ENCODE measurements around the gene MYOG.

Gene MYOG

DNA sequence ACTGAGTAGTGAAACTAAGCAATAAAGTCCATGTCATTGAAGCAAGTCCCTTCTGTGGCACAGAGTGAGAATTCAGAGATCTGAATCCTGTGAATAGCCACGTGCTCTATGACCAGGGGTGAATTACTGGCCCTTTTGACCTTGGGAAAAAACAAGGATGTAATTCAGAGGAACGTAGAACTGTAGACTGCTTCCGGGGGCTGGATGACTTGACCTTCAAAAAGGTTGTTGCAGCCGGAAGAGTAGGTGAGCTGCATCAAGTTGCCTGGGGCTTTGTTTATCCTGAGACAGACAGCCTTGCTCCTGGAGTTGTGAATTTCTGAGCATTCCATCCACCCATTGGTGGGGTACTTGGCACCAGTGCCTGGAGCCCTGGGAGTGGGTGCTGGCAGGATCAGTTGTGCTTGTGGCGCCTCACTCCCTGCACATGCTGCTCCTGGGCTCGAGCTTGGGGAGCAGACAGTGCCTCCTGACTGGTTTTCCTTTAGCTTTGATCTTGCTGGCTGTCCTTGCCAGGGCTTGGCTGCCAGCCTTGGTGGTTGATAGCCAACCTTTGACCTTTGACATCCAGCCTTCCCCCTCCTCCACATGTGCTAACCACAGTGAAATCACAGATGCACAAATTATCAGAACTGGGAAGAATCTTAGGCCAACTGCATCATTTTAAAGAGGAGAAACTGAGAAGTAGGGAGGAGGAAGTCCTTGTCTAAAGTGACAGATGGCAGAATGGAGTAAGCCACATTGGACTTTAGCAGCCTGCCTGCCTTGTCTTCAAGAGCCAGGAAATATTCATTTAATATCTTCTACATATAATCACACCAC lies 16.2 kb upstream of the MYOG start:
- ATAC-seq (no peak), DNase-seq (no peak)
- no peak overlapping the region for H3K27ac Mint-ChIP-seq
- no peak overlapping the region for H3K4me3 Mint-ChIP-seq
- no peaks in the 10 kb centered on the region for H3K36me3 Mint-ChIP-seq (ENCODE audit: low read depth)
- H3K27me3 Mint-ChIP-seq = peaks cover 16% of the 10 kb centered on the region
- no peaks in the 10 kb centered on the region for H3K4me1 Mint-ChIP-seq
- H3K9me3 Mint-ChIP-seq = peaks cover 6% of the 10 kb centered on the region

GRCh38 chr1:203100516-203100869 lies 14.7 kb upstream of the MYOG start:
- H3K36me3 Mint-ChIP-seq (ENCODE audit: low read depth) = no peaks in the 10 kb centered on the region
- no peak overlapping the region for H3K4me3 Mint-ChIP-seq
- H3K27me3 Mint-ChIP-seq = peaks cover 13% of the 10 kb centered on the region
- peaks cover 13% of the 10 kb centered on the region for H3K9me3 Mint-ChIP-seq
- no peaks in the 10 kb centered on the region for H3K4me1 Mint-ChIP-seq
- H3K27ac Mint-ChIP-seq = no peak overlapping the region
- DNase-seq (no peak), ATAC-seq (no peak)

GRCh38 chr1:203099805-203100515 lies 14.1 kb upstream of the MYOG start:
- Mint-ChIP-seq H3K4me1 (no peaks in the 10 kb centered on the region), H3K27me3 (peaks cover 8% of the 10 kb centered on the region), H3K27ac (no peak overlapping the region), H3K9me3 (peaks cover 13% of the 10 kb centered on the region), H3K36me3 (ENCODE audit: low read depth) (no peaks in the 10 kb centered on the region), H3K4me3 (no peak overlapping the region)
- DNase-seq = no peak
- ATAC-seq = no peak

DNA sequence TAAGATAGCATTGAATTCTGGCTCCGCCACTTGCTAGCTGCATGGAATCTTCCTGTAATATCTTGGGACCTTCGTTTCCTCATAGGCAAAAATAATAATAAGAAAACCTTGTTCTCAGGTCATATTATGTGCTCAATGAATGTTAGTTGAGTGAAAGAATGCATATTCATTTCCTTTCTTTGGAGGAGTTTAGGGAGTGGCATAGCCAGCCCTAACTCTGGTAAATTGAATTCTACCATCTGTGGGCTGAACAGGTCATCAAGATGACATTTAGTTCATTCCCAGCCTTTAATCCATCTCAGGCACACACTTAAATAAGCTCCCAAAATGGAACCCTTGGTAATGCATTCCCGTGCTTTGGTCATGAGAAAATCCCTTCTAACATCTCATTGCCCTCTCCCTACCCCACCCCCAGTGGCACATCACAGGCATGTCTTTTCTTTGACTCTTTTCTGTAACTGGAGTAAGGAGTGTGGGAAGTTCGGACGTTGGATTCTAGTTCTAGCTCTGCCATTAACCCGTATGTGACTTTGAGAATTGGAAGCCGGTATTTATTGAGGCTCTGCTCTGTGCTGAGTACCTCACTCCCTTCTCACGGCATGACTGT lies 13.2 kb upstream of the MYOG start:
- Mint-ChIP-seq H3K9me3 (peaks cover 21% of the 10 kb centered on the region), H3K4me3 (no peak overlapping the region), H3K4me1 (no peaks in the 10 kb centered on the region), H3K36me3 (ENCODE audit: low read depth) (no peaks in the 10 kb centered on the region), H3K27me3 (peaks cover 7% of the 10 kb centered on the region), H3K27ac (no peak overlapping the region)
- ATAC-seq = no peak
- no peak for DNase-seq

GRCh38 chr1:203098445-203098844 lies 12.6 kb upstream of the MYOG start:
- no peaks in the 10 kb centered on the region for H3K4me1 Mint-ChIP-seq
- H3K36me3 Mint-ChIP-seq (ENCODE audit: low read depth) = no peaks in the 10 kb centered on the region
- H3K9me3 Mint-ChIP-seq = peaks cover 21% of the 10 kb centered on the region
- H3K27me3 Mint-ChIP-seq = peaks cover 7% of the 10 kb centered on the region
- ATAC-seq = no peak
- no peak overlapping the region for H3K27ac Mint-ChIP-seq
- H3K4me3 Mint-ChIP-seq = no peak overlapping the region
- DNase-seq = no peak

GRCh38 chr1:203097001-203097400 lies 11.2 kb upstream of the MYOG start:
- H3K27ac Mint-ChIP-seq = no peak overlapping the region
- no peak overlapping the region for H3K4me3 Mint-ChIP-seq
- ATAC-seq (no peak), DNase-seq (no peak)
- H3K27me3 Mint-ChIP-seq = peaks cover 6% of the 10 kb centered on the region
- H3K36me3 Mint-ChIP-seq (ENCODE audit: low read depth) = no peaks in the 10 kb centered on the region
- H3K4me1 Mint-ChIP-seq = no peaks in the 10 kb centered on the region
- peaks cover 21% of the 10 kb centered on the region for H3K9me3 Mint-ChIP-seq

DNA sequence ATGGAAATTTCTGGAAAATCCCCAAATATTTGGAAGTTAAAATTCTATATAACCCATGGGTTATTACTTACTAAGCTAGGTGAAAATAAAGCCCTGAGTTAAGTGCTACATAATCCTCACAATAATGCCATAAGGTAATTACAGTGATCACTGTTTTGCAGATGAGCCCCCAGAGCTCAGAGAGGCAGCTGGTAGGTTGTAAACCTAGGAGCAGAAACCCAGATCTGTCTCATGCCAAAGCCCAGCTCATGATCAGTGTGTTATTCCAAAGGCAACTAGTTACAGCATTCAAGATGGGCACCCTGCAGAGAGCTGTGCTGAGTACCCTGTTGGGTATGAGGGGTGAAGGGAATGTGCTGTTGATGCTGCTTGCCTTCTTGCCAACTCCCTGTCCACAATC lies 10.8 kb upstream of the MYOG start:
- Mint-ChIP-seq H3K27me3 (peaks cover 6% of the 10 kb centered on the region), H3K4me1 (no peaks in the 10 kb centered on the region), H3K4me3 (no peak overlapping the region), H3K9me3 (peaks cover 21% of the 10 kb centered on the region), H3K36me3 (ENCODE audit: low read depth) (no peaks in the 10 kb centered on the region), H3K27ac (no peak overlapping the region)
- no peak for DNase-seq
- ATAC-seq = no peak

- no peak overlapping the region for H3K27ac Mint-ChIP-seq
- DNase-seq = no peak
- ATAC-seq = no peak
- H3K27me3 Mint-ChIP-seq = peaks cover 13% of the 10 kb centered on the region
- H3K4me1 Mint-ChIP-seq = no peaks in the 10 kb centered on the region
- H3K36me3 Mint-ChIP-seq (ENCODE audit: low read depth) = no peaks in the 10 kb centered on the region
- H3K4me3 Mint-ChIP-seq = no peak overlapping the region
- peaks cover 21% of the 10 kb centered on the region for H3K9me3 Mint-ChIP-seq
Measured at GRCh38 chr1:203095061-203095690, 9.4 kb upstream of the MYOG start.

DNA sequence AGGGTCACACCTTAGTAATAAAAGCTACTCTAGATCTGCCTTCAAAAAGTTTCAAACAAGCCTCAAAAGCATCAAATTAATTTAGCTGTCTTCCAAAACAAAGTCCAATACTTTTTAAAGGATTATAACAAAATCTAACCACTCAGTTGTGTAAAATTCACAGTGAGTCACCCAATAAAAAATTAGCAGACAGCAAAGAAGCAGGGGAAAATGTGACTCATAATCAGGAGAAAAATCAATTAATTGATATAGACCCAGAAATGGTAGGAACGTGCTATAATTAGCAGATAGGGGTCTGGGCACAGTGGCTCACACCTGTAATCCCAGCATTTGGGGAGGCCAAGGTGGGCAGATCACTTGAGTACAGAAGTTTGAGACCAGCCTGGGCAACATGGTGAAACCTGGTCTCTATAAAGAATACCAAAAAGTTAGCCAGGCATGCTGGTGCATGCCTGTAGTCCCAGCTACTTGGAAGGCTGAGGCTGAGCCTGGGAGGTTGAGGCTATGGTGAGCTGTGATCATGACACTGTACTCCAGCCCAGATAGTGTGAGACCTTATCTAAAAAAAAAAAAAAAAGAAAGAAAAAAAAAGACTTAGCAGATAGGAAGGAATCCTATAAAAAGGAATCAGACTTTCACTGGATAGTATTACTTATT lies 8.1 kb upstream of the MYOG start:
- no peaks in the 10 kb centered on the region for H3K4me1 Mint-ChIP-seq
- H3K9me3 Mint-ChIP-seq = peaks cover 21% of the 10 kb centered on the region
- peaks cover 13% of the 10 kb centered on the region for H3K27me3 Mint-ChIP-seq
- DNase-seq = no peak
- H3K4me3 Mint-ChIP-seq = no peak overlapping the region
- no peak overlapping the region for H3K27ac Mint-ChIP-seq
- no peak for ATAC-seq
- H3K36me3 Mint-ChIP-seq (ENCODE audit: low read depth) = no peaks in the 10 kb centered on the region

GRCh38 chr1:203091761-203092330 lies 6.0 kb upstream of the MYOG start:
- peaks cover 21% of the 10 kb centered on the region for H3K9me3 Mint-ChIP-seq
- H3K27me3 Mint-ChIP-seq = peaks cover 9% of the 10 kb centered on the region
- no peak for DNase-seq

DNA sequence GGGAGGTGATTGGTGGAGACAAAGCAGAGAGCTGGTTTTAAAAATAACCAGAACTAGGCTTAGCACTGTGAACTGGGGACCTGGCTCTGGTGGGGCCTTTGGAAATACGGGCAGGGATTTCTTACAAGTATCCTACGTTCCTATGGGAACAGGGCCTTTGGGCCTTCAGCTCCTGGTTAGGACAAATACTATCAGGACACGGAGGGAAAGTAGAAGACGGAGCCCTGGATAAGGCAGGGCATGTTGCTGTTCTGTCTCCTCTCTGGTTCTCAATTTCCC lies 5.3 kb upstream of the MYOG start:
- Mint-ChIP-seq H3K27me3 (peaks cover 8% of the 10 kb centered on the region), H3K4me1 (no peaks in the 10 kb centered on the region), H3K36me3 (ENCODE audit: low read depth) (no peaks in the 10 kb centered on the region), H3K4me3 (no peak overlapping the region), H3K27ac (no peak overlapping the region), H3K9me3 (peaks cover 20% of the 10 kb centered on the region)
- ATAC-seq (no peak), DNase-seq (no peak)

More at GRCh38 chr1:203091761-203092330, 6.0 kb upstream of the MYOG start:
- Mint-ChIP-seq H3K36me3 (ENCODE audit: low read depth) (no peaks in the 10 kb centered on the region), H3K4me3 (no peak overlapping the region), H3K27ac (no peak overlapping the region), H3K4me1 (no peaks in the 10 kb centered on the region)
- ATAC-seq = no peak

GRCh38 chr1:203090421-203091198 lies 4.8 kb upstream of the MYOG start:
- ATAC-seq (no peak), DNase-seq (no peak)
- Mint-ChIP-seq H3K9me3 (peaks cover 14% of the 10 kb centered on the region), H3K36me3 (ENCODE audit: low read depth) (no peaks in the 10 kb centered on the region), H3K27ac (no peak overlapping the region), H3K27me3 (peaks cover 8% of the 10 kb centered on the region), H3K4me1 (no peaks in the 10 kb centered on the region), H3K4me3 (no peak overlapping the region)

GRCh38 chr1:203089651-203090045 lies 3.8 kb upstream of the MYOG start:
- no peak for ATAC-seq
- no peak overlapping the region for H3K27ac Mint-ChIP-seq
- no peaks in the 10 kb centered on the region for H3K4me1 Mint-ChIP-seq
- H3K4me3 Mint-ChIP-seq = no peak overlapping the region
- DNase-seq = no peak
- peaks cover 5% of the 10 kb centered on the region for H3K9me3 Mint-ChIP-seq
- H3K36me3 Mint-ChIP-seq (ENCODE audit: low read depth) = no peaks in the 10 kb centered on the region
- H3K27me3 Mint-ChIP-seq = peaks cover 8% of the 10 kb centered on the region

Data from activated naive CD8-positive, alpha-beta T cell treated with anti-CD3 and anti-CD28 coated beads, Interleukin-2, amount 50 U/mL, for 24 hours (primary cell).